HUES48 (cell line): ENCODE measurements around the gene USP4.
"Not testable (repeated sequence)": the region's sequence is repeated elsewhere in the genome, so short reads cannot be mapped to it uniquely, and the experiment has no call there.

Experiments used
- H3K27ac ChIP-seq: one replicate; pipeline ENCODE4 v1.7.0; 2013; ENCODE audit warnings: low read depth, low read length, inconsistent platforms
- H3K27me3 ChIP-seq: 2 replicates; pipeline ENCODE4 v1.6.1; 2013; ENCODE audit warnings: mild to moderate bottlenecking, low read length; ENCODE audit not compliant: control insufficient read depth, insufficient read depth
- H3K36me3 ChIP-seq: 2 replicates; pipeline ENCODE4 v1.6.1; 2013; ENCODE audit warnings: low read length; ENCODE audit not compliant: control insufficient read depth, insufficient read depth
- H3K4me1 ChIP-seq: 2 replicates; pipeline ENCODE4 v1.6.1; 2013; ENCODE audit warnings: mild to moderate bottlenecking, low read length; ENCODE audit not compliant: control insufficient read depth, insufficient read depth
- H3K4me3 ChIP-seq: 2 replicates; pipeline ENCODE4 v1.5.1; 2013; ENCODE audit warnings: mild to moderate bottlenecking, low read depth, low read length
- H3K9ac ChIP-seq: 2 replicates; pipeline ENCODE4 v1.6.1; 2013; ENCODE audit warnings: mild to moderate bottlenecking, low read depth, low read length, moderate library complexity
- H3K9me3 ChIP-seq: 2 replicates; pipeline ENCODE4 v1.6.1; 2013; ENCODE audit warnings: low read length; ENCODE audit not compliant: control insufficient read depth, insufficient read depth

The USP4 gene

GRCh38 chr3:49244581-49245205, 95.2 kb downstream of the USP4 start:
- Histone ChIP-seq H3K36me3 (no peaks in the 10 kb centered on the region), H3K4me1 (no peaks in the 10 kb centered on the region), H3K9ac (no peak overlapping the region), H3K4me3 (no peak overlapping the region), H3K27me3 (no peaks in the 10 kb centered on the region), H3K27ac (no peak overlapping the region), H3K9me3 (no peaks in the 10 kb centered on the region)

GRCh38 chr3:49240091-49240490, 99.8 kb downstream of the USP4 start:
- H3K9me3 ChIP-seq: peaks cover 15% of the 10 kb centered on the region
- H3K9ac ChIP-seq, H3K36me3 ChIP-seq, H3K27me3 ChIP-seq, H3K4me1 ChIP-seq, H3K4me3 ChIP-seq, H3K27ac ChIP-seq: not testable (repeated sequence)

GRCh38 chr3:49238274-49239127, 101.4 kb downstream of the USP4 start:
- Histone ChIP-seq H3K9ac (no peak overlapping the region), H3K27ac (no peak overlapping the region), H3K36me3 (no peaks in the 10 kb centered on the region), H3K9me3 (peaks cover 31% of the 10 kb centered on the region), H3K4me3 (no peak overlapping the region), H3K4me1 (no peaks in the 10 kb centered on the region), H3K27me3 (no peaks in the 10 kb centered on the region)

GRCh38 chr3:49237344-49237743, 102.5 kb downstream of the USP4 start:
- no peak overlapping the region for H3K27ac ChIP-seq

GRCh38 chr3:49236226-49236625, 103.6 kb downstream of the USP4 start:
- Histone ChIP-seq H3K4me1 (no peaks in the 10 kb centered on the region), H3K27ac (no peak overlapping the region), H3K9ac (no peak overlapping the region), H3K4me3 (no peak overlapping the region), H3K27me3 (no peaks in the 10 kb centered on the region), H3K36me3 (no peaks in the 10 kb centered on the region), H3K9me3 (peaks cover 48% of the 10 kb centered on the region)

More at GRCh38 chr3:49237344-49237743, 102.5 kb downstream of the USP4 start:
- Histone ChIP-seq H3K27me3 (no peaks in the 10 kb centered on the region), H3K9ac (no peak overlapping the region), H3K4me1 (no peaks in the 10 kb centered on the region), H3K9me3 (peaks cover 42% of the 10 kb centered on the region), H3K36me3 (no peaks in the 10 kb centered on the region), H3K4me3 (no peak overlapping the region)

GRCh38 chr3:49228817-49229216, 111.0 kb downstream of the USP4 start:
- H3K9ac ChIP-seq, H3K4me3 ChIP-seq, H3K27me3 ChIP-seq, H3K27ac ChIP-seq, H3K36me3 ChIP-seq, H3K4me1 ChIP-seq: not testable (repeated sequence)
- peaks cover 40% of the 10 kb centered on the region for H3K9me3 ChIP-seq
